GM23338 (cell line): ENCODE measurements around the gene NME3.

ENCODE experiments used
- CREB1 ChIP-seq: fragments of 250-450 bp; sonication (Bioruptor Pico); IDR thresholded peaks from 2 replicates; pipeline ENCODE4 v1.5.0; 2020; ENCODE audit warnings: low read depth, mild to moderate bottlenecking, moderate library complexity
- EZH2 ChIP-seq: fragments of 200-600 bp; sonication (generic); IDR thresholded peaks from one replicate; pipeline ENCODE4 v1.8.0; 2017; ENCODE audit warnings: antibody characterized with exemption, mild to moderate bottlenecking, low read depth; ENCODE audit not compliant: unreplicated experiment
- EZH2phosphoT487 ChIP-seq: fragments of 200-600 bp; sonication (generic); IDR thresholded peaks from one replicate; pipeline ENCODE4 v1.8.1; 2018; ENCODE audit warnings: antibody characterized with exemption; ENCODE audit not compliant: unreplicated experiment
- JUNB ChIP-seq: IDR thresholded peaks from one replicate; pipeline ENCODE4 v1.6.1; 2016; ENCODE audit warnings: antibody characterized with exemption; ENCODE audit not compliant: unreplicated experiment
- POLR2AphosphoS5 ChIP-seq: IDR thresholded peaks from 2 replicates; pipeline ENCODE4 v1.6.1; 2016; ENCODE audit warnings: antibody characterized with exemption, low read depth
- STAT1 ChIP-seq: IDR thresholded peaks from one replicate; pipeline ENCODE4 v1.6.1; 2016; ENCODE audit warnings: antibody characterized with exemption; ENCODE audit not compliant: unreplicated experiment
- ZNF331 ChIP-seq: fragments of 250-450 bp; sonication (Bioruptor Pico); IDR thresholded peaks from 2 replicates; pipeline ENCODE4 v1.5.0; 2020; ENCODE audit warnings: low read depth, mild to moderate bottlenecking, moderate library complexity
- TF ChIP-seq, protein P1 (sequence below), 2 experiments: fragments of 200-600 bp in 1 of 2; sonication (generic) in 1 of 2; conservative IDR thresholded peaks; 2 replicates each; pipeline versions ENCODE4 v1.5.1 to v1.6.1; 2016 to 2017; ENCODE audit warnings: antibody characterized with exemption in 2 of 2, low read depth in 2 of 2, mild to moderate bottlenecking in 2 of 2, moderate library complexity in 1 of 2
- TF ChIP-seq, protein P2 (sequence below): IDR thresholded peaks from one replicate; pipeline ENCODE4 v1.6.1; 2018; ENCODE audit warnings: antibody characterized with exemption; ENCODE audit not compliant: unreplicated experiment
- TF ChIP-seq, protein P3 (sequence below): IDR thresholded peaks from 2 replicates; pipeline ENCODE4 v1.6.1; 2016; ENCODE audit warnings: antibody characterized with exemption
- TF ChIP-seq, protein P4 (sequence below): fragments of 250-450 bp; sonication (Bioruptor Pico); IDR thresholded peaks from 2 replicates; pipeline ENCODE4 v1.5.0; 2020; ENCODE audit warnings: mild to moderate bottlenecking, moderate library complexity

DNA sequence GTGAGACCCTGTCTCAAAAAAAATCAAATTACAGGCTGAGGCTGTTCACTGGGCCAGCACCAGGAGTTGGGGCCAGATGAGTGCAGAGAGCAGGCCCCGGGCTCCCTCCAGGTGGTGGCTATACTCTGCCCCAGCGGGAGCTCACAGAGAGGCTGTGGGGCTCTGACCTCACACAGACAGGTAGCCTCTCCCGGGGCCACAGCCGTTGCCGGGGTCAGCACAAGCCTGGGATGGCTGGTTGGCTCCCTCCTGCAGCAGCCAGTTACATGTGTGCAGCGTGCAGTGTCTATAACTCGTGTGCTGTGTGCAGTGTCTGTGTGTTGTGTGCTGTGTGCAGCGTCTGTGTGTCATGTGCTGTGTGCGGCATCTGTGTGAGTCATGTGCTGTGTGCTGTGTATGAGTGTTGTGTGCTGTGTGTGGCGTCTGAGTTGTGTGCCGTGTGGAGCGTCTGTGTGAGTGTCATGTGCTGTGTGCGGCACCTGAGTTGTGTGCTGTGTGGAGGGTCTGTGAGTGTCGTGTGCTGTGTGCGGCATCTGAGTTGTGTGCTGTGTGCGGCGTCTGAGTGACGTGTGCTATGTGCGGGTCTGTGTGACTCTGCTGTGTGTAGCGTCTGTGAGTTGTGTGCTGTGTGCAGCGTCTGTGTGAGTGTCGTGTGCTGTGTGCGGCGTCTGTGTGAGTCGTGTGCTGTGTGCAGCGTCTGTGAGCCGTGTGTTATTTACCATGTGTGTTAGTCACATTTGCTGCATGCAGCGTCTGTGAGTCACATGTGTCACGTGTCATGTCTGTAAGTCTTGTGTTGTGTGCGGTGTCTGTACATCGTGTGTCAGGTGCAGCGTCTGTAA lies 44.5 kb downstream of the NME3 start:
- TF ChIP-seq, protein P1, sequence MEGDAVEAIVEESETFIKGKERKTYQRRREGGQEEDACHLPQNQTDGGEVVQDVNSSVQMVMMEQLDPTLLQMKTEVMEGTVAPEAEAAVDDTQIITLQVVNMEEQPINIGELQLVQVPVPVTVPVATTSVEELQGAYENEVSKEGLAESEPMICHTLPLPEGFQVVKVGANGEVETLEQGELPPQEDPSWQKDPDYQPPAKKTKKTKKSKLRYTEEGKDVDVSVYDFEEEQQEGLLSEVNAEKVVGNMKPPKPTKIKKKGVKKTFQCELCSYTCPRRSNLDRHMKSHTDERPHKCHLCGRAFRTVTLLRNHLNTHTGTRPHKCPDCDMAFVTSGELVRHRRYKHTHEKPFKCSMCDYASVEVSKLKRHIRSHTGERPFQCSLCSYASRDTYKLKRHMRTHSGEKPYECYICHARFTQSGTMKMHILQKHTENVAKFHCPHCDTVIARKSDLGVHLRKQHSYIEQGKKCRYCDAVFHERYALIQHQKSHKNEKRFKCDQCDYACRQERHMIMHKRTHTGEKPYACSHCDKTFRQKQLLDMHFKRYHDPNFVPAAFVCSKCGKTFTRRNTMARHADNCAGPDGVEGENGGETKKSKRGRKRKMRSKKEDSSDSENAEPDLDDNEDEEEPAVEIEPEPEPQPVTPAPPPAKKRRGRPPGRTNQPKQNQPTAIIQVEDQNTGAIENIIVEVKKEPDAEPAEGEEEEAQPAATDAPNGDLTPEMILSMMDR (conservative IDR thresholded peaks at IDR 0.05; ENCODE audit: low read depth in 2 of 2), result no peak
- TF ChIP-seq ZNF331 (CRISPR knock-in tag) (no peak), POLR2AphosphoS5 (no peak), STAT1 (no peak), EZH2 (no peak), EZH2phosphoT487 (no peak), CREB1 (CRISPR knock-in tag) (no peak), JUNB (no peak)
- TF ChIP-seq, protein P2, sequence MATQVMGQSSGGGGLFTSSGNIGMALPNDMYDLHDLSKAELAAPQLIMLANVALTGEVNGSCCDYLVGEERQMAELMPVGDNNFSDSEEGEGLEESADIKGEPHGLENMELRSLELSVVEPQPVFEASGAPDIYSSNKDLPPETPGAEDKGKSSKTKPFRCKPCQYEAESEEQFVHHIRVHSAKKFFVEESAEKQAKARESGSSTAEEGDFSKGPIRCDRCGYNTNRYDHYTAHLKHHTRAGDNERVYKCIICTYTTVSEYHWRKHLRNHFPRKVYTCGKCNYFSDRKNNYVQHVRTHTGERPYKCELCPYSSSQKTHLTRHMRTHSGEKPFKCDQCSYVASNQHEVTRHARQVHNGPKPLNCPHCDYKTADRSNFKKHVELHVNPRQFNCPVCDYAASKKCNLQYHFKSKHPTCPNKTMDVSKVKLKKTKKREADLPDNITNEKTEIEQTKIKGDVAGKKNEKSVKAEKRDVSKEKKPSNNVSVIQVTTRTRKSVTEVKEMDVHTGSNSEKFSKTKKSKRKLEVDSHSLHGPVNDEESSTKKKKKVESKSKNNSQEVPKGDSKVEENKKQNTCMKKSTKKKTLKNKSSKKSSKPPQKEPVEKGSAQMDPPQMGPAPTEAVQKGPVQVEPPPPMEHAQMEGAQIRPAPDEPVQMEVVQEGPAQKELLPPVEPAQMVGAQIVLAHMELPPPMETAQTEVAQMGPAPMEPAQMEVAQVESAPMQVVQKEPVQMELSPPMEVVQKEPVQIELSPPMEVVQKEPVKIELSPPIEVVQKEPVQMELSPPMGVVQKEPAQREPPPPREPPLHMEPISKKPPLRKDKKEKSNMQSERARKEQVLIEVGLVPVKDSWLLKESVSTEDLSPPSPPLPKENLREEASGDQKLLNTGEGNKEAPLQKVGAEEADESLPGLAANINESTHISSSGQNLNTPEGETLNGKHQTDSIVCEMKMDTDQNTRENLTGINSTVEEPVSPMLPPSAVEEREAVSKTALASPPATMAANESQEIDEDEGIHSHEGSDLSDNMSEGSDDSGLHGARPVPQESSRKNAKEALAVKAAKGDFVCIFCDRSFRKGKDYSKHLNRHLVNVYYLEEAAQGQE, result no peak
- TF ChIP-seq, protein P3, sequence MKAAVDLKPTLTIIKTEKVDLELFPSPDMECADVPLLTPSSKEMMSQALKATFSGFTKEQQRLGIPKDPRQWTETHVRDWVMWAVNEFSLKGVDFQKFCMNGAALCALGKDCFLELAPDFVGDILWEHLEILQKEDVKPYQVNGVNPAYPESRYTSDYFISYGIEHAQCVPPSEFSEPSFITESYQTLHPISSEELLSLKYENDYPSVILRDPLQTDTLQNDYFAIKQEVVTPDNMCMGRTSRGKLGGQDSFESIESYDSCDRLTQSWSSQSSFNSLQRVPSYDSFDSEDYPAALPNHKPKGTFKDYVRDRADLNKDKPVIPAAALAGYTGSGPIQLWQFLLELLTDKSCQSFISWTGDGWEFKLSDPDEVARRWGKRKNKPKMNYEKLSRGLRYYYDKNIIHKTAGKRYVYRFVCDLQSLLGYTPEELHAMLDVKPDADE, result no peak
- TF ChIP-seq, protein P4, sequence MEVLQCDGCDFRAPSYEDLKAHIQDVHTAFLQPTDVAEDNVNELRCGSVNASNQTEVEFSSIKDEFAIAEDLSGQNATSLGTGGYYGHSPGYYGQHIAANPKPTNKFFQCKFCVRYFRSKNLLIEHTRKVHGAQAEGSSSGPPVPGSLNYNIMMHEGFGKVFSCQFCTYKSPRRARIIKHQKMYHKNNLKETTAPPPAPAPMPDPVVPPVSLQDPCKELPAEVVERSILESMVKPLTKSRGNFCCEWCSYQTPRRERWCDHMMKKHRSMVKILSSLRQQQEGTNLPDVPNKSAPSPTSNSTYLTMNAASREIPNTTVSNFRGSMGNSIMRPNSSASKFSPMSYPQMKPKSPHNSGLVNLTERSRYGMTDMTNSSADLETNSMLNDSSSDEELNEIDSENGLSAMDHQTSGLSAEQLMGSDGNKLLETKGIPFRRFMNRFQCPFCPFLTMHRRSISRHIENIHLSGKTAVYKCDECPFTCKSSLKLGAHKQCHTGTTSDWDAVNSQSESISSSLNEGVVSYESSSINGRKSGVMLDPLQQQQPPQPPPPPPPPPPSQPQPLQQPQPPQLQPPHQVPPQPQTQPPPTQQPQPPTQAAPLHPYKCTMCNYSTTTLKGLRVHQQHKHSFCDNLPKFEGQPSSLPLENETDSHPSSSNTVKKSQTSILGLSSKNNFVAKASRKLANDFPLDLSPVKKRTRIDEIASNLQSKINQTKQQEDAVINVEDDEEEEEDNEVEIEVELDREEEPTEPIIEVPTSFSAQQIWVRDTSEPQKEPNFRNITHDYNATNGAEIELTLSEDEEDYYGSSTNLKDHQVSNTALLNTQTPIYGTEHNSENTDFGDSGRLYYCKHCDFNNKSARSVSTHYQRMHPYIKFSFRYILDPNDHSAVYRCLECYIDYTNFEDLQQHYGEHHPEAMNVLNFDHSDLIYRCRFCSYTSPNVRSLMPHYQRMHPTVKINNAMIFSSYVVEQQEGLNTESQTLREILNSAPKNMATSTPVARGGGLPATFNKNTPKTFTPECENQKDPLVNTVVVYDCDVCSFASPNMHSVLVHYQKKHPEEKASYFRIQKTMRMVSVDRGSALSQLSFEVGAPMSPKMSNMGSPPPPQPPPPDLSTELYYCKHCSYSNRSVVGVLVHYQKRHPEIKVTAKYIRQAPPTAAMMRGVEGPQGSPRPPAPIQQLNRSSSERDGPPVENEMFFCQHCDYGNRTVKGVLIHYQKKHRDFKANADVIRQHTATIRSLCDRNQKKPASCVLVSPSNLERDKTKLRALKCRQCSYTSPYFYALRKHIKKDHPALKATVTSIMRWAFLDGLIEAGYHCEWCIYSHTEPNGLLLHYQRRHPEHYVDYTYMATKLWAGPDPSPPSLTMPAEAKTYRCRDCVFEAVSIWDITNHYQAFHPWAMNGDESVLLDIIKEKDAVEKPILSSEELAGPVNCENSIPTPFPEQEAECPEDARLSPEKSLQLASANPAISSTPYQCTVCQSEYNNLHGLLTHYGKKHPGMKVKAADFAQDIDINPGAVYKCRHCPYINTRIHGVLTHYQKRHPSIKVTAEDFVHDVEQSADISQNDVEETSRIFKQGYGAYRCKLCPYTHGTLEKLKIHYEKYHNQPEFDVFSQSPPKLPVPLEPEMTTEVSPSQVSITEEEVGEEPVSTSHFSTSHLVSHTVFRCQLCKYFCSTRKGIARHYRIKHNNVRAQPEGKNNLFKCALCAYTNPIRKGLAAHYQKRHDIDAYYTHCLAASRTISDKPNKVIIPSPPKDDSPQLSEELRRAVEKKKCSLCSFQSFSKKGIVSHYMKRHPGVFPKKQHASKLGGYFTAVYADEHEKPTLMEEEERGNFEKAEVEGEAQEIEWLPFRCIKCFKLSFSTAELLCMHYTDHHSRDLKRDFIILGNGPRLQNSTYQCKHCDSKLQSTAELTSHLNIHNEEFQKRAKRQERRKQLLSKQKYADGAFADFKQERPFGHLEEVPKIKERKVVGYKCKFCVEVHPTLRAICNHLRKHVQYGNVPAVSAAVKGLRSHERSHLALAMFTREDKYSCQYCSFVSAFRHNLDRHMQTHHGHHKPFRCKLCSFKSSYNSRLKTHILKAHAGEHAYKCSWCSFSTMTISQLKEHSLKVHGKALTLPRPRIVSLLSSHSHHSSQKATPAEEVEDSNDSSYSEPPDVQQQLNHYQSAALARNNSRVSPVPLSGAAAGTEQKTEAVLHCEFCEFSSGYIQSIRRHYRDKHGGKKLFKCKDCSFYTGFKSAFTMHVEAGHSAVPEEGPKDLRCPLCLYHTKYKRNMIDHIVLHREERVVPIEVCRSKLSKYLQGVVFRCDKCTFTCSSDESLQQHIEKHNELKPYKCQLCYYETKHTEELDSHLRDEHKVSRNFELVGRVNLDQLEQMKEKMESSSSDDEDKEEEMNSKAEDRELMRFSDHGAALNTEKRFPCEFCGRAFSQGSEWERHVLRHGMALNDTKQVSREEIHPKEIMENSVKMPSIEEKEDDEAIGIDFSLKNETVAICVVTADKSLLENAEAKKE (CRISPR knock-in tag), result no peak
